ENCODE data around the gene KCNQ2. TPM values are rescaled to one million over a fixed set of nuclear protein-coding genes. Genes with fewer than 3 reads are reported as not detected.

The KCNQ2 gene
- total RNA-seq, 1 experiment from 2014 or later = 0.25 TPM

- no peaks in the 10 kb centered on the region for H3K9me3 ChIP-seq
- TF ChIP-seq CTCF (IDR thresholded peaks at IDR 0.05; ENCODE audit: insufficient read depth in 1 of 2, low read depth in 1 of 2, low read length in 1 of 2, severe bottlenecking in 1 of 2, unreplicated experiment in 1 of 2) = no peak
- intact Hi-C loops (cut with micrococcal nuclease; ENCODE audit: unreplicated experiment) = no loop called here
- H3K27ac Mint-ChIP-seq (ENCODE audit: unreplicated experiment) = no peak overlapping the region
- no peak for DNase-seq
- CTCF ChIA-PET = interaction anchor here (0.7 to 0.9 kb wide), 2 partner anchors 20 to 107 kb away, joined by 3 read pairs; no protein-coding TSS in a partner anchor
- peaks cover 5% of the 10 kb centered on the region for H3K27me3 ChIP-seq (replicated peaks; ENCODE audit: control insufficient read depth, insufficient read depth, low read length)
- H3K27me3 Mint-ChIP-seq (ENCODE audit: insufficient read depth, unreplicated experiment) = peaks cover 43% of the 10 kb centered on the region
- no peaks in the 10 kb centered on the region for H3K36me3 ChIP-seq (ENCODE audit: control insufficient read depth, insufficient read depth, low read length)
- no TSS peak for BruUV-seq (replicated peaks)
- no peaks in the 10 kb centered on the region for H3K36me3 Mint-ChIP-seq (ENCODE audit: insufficient read depth, unreplicated experiment)
- H3K4me3 ChIP-seq (ENCODE audit: low read depth, low read length) = no peak overlapping the region
- no peaks in the 10 kb centered on the region for H3K9me3 Mint-ChIP-seq (ENCODE audit: unreplicated experiment)
- POLR2A ChIA-PET = no interaction called here
- no peaks in the 10 kb centered on the region for H3K4me1 Mint-ChIP-seq (ENCODE audit: low read depth, unreplicated experiment)
- no peak overlapping the region for H3K4me3 Mint-ChIP-seq (ENCODE audit: unreplicated experiment)
- no peaks in the 10 kb centered on the region for H3K4me1 ChIP-seq
Observed at GRCh38 chr20:63401384-63402110, 70.9 kb downstream of the KCNQ2 start.

GRCh38 chr20:63400486-63401210, 71.8 kb downstream of the KCNQ2 start:
- Mint-ChIP-seq H3K27ac (ENCODE audit: unreplicated experiment) (no peak overlapping the region), H3K36me3 (ENCODE audit: insufficient read depth, unreplicated experiment) (no peaks in the 10 kb centered on the region), H3K9me3 (ENCODE audit: unreplicated experiment) (no peaks in the 10 kb centered on the region), H3K4me3 (ENCODE audit: unreplicated experiment) (no peak overlapping the region), H3K4me1 (ENCODE audit: low read depth, unreplicated experiment) (no peaks in the 10 kb centered on the region), H3K27me3 (ENCODE audit: insufficient read depth, unreplicated experiment) (peaks cover 43% of the 10 kb centered on the region)
- Histone ChIP-seq H3K27me3 (replicated peaks; ENCODE audit: control insufficient read depth, insufficient read depth, low read length) (peaks cover 7% of the 10 kb centered on the region), H3K36me3 (ENCODE audit: control insufficient read depth, insufficient read depth, low read length) (no peaks in the 10 kb centered on the region), H3K9me3 (no peaks in the 10 kb centered on the region), H3K4me3 (ENCODE audit: low read depth, low read length) (no peak overlapping the region), H3K4me1 (no peaks in the 10 kb centered on the region)
- BruUV-seq (replicated peaks) = no TSS peak
- ChIA-PET POLR2A (no interaction called here), CTCF (interaction anchor here (0.5 to 0.7 kb wide), 2 partner anchors 96 to 106 kb away, joined by 3 read pairs; no protein-coding TSS in a partner anchor)
- intact Hi-C loops (cut with micrococcal nuclease; ENCODE audit: unreplicated experiment) = no loop called here
- DNase-seq = no peak
- TF ChIP-seq CTCF (IDR thresholded peaks at IDR 0.05; ENCODE audit: insufficient read depth in 1 of 2, low read depth in 1 of 2, low read length in 1 of 2, severe bottlenecking in 1 of 2, unreplicated experiment in 1 of 2) = no peak

- ChIA-PET CTCF (no interaction called here), POLR2A (no interaction called here)
- Histone ChIP-seq H3K4me3 (ENCODE audit: low read depth, low read length) (no peak overlapping the region), H3K4me1 (no peaks in the 10 kb centered on the region), H3K36me3 (ENCODE audit: control insufficient read depth, insufficient read depth, low read length) (no peaks in the 10 kb centered on the region), H3K27me3 (replicated peaks; ENCODE audit: control insufficient read depth, insufficient read depth, low read length) (peaks cover 7% of the 10 kb centered on the region), H3K9me3 (no peaks in the 10 kb centered on the region)
- no peaks in the 10 kb centered on the region for H3K36me3 Mint-ChIP-seq (ENCODE audit: insufficient read depth, unreplicated experiment)
- no TSS peak for BruUV-seq (replicated peaks)
- intact Hi-C loops (cut with micrococcal nuclease; ENCODE audit: unreplicated experiment) = no loop called here
- peaks cover 51% of the 10 kb centered on the region for H3K27me3 Mint-ChIP-seq (ENCODE audit: insufficient read depth, unreplicated experiment)
- no peaks in the 10 kb centered on the region for H3K9me3 Mint-ChIP-seq (ENCODE audit: unreplicated experiment)
- no peaks in the 10 kb centered on the region for H3K4me1 Mint-ChIP-seq (ENCODE audit: low read depth, unreplicated experiment)
- no peak overlapping the region for H3K27ac Mint-ChIP-seq (ENCODE audit: unreplicated experiment)
- DNase-seq = no peak
- no peak for TF ChIP-seq CTCF (IDR thresholded peaks at IDR 0.05; ENCODE audit: insufficient read depth in 1 of 2, low read depth in 1 of 2, low read length in 1 of 2, severe bottlenecking in 1 of 2, unreplicated experiment in 1 of 2)
- no peak overlapping the region for H3K4me3 Mint-ChIP-seq (ENCODE audit: unreplicated experiment)
Observed at GRCh38 chr20:63399596-63400375, 72.7 kb downstream of the KCNQ2 start.

Measured in Caco-2 (cell line).